ENCODE data around the gene PRPF18. TPM values are rescaled to one million over a fixed set of nuclear protein-coding genes. Genes with fewer than 3 reads are reported as not detected.

PRPF18 gene
- total RNA-seq, 1 experiment from 2014 or later, result 24.7 TPM

GRCh38 chr10:13631594-13631993, 44.8 kb downstream of the PRPF18 start:
- in situ Hi-C loops (cut with HindIII; ENCODE audit: low pct_unique_long_range_greater_than_20kb, low sequenced_read_pairs), result no loop called here
- DNase-seq (ENCODE audit: low read depth, low spot score), result no peak

- DNase-seq (ENCODE audit: low read depth, low spot score), result no peak
- in situ Hi-C loops (cut with HindIII; ENCODE audit: low pct_unique_long_range_greater_than_20kb, low sequenced_read_pairs), result no loop called here
These were observed 45.7 kb downstream of the PRPF18 start for GRCh38 chr10:13632440-13632839.

- in situ Hi-C loops (cut with HindIII; ENCODE audit: low pct_unique_long_range_greater_than_20kb, low sequenced_read_pairs), result no loop called here
- DNase-seq (ENCODE audit: low read depth, low spot score), result no peak
These were observed 46.2 kb downstream of the PRPF18 start for GRCh38 chr10:13632884-13633440.

GRCh38 chr10:13633689-13634088, 46.9 kb downstream of the PRPF18 start:
- no peak for DNase-seq (ENCODE audit: low read depth, low spot score)
- in situ Hi-C loops (cut with HindIII; ENCODE audit: low pct_unique_long_range_greater_than_20kb, low sequenced_read_pairs), result no loop called here

GRCh38 chr10:13634207-13634606, 47.4 kb downstream of the PRPF18 start:
- no peak for DNase-seq (ENCODE audit: low read depth, low spot score)
- in situ Hi-C loops (cut with HindIII; ENCODE audit: low pct_unique_long_range_greater_than_20kb, low sequenced_read_pairs), result no loop called here

- no peak for DNase-seq (ENCODE audit: low read depth, low spot score)
- in situ Hi-C loops (cut with HindIII; ENCODE audit: low pct_unique_long_range_greater_than_20kb, low sequenced_read_pairs), result no loop called here
These were observed 50.0 kb downstream of the PRPF18 start for GRCh38 chr10:13636776-13637175.

- DNase-seq (ENCODE audit: low read depth, low spot score), result no peak
- in situ Hi-C loops (cut with HindIII; ENCODE audit: low pct_unique_long_range_greater_than_20kb, low sequenced_read_pairs), result no loop called here
These were observed 50.6 kb downstream of the PRPF18 start for GRCh38 chr10:13637303-13637856.

GRCh38 chr10:13637894-13638293, 51.1 kb downstream of the PRPF18 start:
- in situ Hi-C loops (cut with HindIII; ENCODE audit: low pct_unique_long_range_greater_than_20kb, low sequenced_read_pairs), result no loop called here
- no peak for DNase-seq (ENCODE audit: low read depth, low spot score)

- in situ Hi-C loops (cut with HindIII; ENCODE audit: low pct_unique_long_range_greater_than_20kb, low sequenced_read_pairs), result no loop called here
- no peak for DNase-seq (ENCODE audit: low read depth, low spot score)
These were observed 55.5 kb downstream of the PRPF18 start for GRCh38 chr10:13642293-13642692.

- in situ Hi-C loops (cut with HindIII; ENCODE audit: low pct_unique_long_range_greater_than_20kb, low sequenced_read_pairs), result no loop called here
- DNase-seq (ENCODE audit: low read depth, low spot score), result no peak
These were observed 56.3 kb downstream of the PRPF18 start for GRCh38 chr10:13643016-13643415.

GRCh38 chr10:13644866-13645265, 58.1 kb downstream of the PRPF18 start:
- no peak for DNase-seq (ENCODE audit: low read depth, low spot score)
- in situ Hi-C loops (cut with HindIII; ENCODE audit: low pct_unique_long_range_greater_than_20kb, low sequenced_read_pairs), result no loop called here

GRCh38 chr10:13648425-13648824, 61.7 kb downstream of the PRPF18 start:
- no peak for DNase-seq (ENCODE audit: low read depth, low spot score)
- in situ Hi-C loops (cut with HindIII; ENCODE audit: low pct_unique_long_range_greater_than_20kb, low sequenced_read_pairs), result no loop called here

- in situ Hi-C loops (cut with HindIII; ENCODE audit: low pct_unique_long_range_greater_than_20kb, low sequenced_read_pairs), result no loop called here
- DNase-seq (ENCODE audit: low read depth, low spot score), result no peak
These were observed 63.2 kb downstream of the PRPF18 start for GRCh38 chr10:13649844-13650520.

GRCh38 chr10:13650961-13651360, 64.2 kb downstream of the PRPF18 start:
- DNase-seq (ENCODE audit: low read depth, low spot score), result no peak
- in situ Hi-C loops (cut with HindIII; ENCODE audit: low pct_unique_long_range_greater_than_20kb, low sequenced_read_pairs), result no loop called here

GRCh38 chr10:13651969-13652720, 65.4 kb downstream of the PRPF18 start:
- DNase-seq (ENCODE audit: low read depth, low spot score), result no peak
- in situ Hi-C loops (cut with HindIII; ENCODE audit: low pct_unique_long_range_greater_than_20kb, low sequenced_read_pairs), result no loop called here

GRCh38 chr10:13652860-13653259, 66.1 kb downstream of the PRPF18 start:
- in situ Hi-C loops (cut with HindIII; ENCODE audit: low pct_unique_long_range_greater_than_20kb, low sequenced_read_pairs), result no loop called here
- DNase-seq (ENCODE audit: low read depth, low spot score), result no peak

GRCh38 chr10:13654118-13654830, 67.5 kb downstream of the PRPF18 start:
- in situ Hi-C loops (cut with HindIII; ENCODE audit: low pct_unique_long_range_greater_than_20kb, low sequenced_read_pairs), result no loop called here
- DNase-seq (ENCODE audit: low read depth, low spot score), result no peak

- DNase-seq (ENCODE audit: low read depth, low spot score), result no peak
- in situ Hi-C loops (cut with HindIII; ENCODE audit: low pct_unique_long_range_greater_than_20kb, low sequenced_read_pairs), result no loop called here
These were observed 68.1 kb downstream of the PRPF18 start for GRCh38 chr10:13654846-13655245.
